HG03575 (cell line): ENCODE data around the gene REM1.
"Not testable (repeated sequence)": the region's sequence is repeated elsewhere in the genome, so short reads cannot be mapped to it uniquely, and the experiment has no call there.

Experiments
- ATAC-seq: cut with Tn5 transposase; IDR thresholded peaks from one replicate; pipeline ENCODE4 v1.9.1; 2021; ENCODE audit not compliant: unreplicated experiment, insufficient number of reproducible peaks, low FRiP score; ENCODE audit errors: extremely low read depth

REM1 gene

DNA sequence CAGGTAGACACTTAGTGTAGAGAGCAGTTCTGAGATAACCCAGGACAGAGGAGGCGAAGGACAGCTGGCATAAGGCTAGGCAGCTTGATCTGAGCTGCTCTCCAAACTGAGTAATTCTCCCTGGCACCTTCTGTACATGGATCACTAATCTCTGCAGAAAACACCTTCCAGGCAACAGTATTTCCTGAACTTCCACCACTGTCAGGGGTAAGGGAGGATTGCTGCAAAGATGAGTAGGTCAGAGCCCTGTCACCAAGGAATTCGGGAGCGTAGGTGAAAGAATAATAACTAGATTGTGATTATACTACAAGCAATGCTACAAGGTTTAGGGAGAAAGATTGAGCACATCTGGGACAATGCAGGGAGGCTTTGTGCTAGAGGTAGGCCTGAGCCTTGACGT lies 41.1 kb downstream of the REM1 start:
- no peak for ATAC-seq

DNA sequence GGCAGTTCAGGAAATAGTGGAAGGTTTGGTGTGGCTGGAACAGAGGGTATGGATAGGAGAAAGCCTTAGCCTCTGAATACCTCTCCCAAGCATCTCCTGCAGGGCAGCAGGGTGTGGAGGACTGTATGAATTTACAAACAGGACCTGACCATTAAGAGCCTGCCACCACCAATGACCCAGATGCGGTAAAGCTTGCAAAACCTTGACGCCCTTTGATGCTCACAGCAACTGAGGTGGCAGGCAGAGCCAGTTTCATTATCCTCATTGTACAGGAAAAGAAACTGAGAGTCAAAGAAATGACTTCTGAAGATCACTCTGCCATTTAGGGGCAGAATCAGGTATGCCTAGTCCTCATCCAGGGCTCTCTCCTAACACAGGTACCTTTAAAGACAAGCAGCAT lies 41.6 kb downstream of the REM1 start:
- no peak for ATAC-seq

DNA sequence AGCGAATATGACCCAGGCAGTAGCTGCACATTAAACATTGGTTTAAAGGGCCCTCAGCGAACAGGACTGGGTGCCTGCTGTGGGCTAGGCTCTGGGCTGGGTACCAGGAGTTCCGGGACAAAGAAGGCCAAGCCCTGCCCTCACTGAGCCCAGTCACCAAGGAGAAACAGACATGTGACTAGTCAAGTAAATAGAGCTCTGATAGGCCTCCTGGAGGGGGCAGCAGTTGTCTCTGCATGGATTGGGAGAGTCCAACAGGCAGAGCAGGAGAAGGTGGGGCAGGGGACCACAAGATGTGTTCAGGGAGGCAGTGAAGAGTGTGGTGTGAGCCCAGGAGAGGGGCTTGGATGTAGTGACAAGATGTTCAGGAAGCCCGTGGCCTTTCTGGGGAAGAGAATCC lies 42.3 kb downstream of the REM1 start:
- ATAC-seq = no peak

DNA sequence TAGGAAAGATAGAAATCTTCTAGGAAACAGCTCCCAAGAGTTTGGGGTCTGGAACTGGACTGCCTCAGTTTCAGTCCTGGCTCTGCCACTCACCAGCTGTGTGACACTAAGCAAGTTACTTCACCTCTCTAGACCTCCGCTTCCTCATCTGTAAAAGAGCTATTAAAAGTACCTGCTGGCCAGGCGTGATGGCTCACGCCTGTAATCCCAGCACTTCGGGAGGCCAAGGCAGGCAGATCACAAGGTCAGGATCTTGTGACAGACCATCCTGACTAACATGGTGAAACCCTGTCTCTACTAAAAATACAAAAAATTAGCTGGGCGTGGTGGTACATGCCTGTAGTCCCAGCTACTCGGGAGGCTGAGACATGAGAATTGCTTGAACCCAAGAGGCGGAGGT lies 46.2 kb downstream of the REM1 start:
- not testable (repeated sequence) for ATAC-seq

DNA sequence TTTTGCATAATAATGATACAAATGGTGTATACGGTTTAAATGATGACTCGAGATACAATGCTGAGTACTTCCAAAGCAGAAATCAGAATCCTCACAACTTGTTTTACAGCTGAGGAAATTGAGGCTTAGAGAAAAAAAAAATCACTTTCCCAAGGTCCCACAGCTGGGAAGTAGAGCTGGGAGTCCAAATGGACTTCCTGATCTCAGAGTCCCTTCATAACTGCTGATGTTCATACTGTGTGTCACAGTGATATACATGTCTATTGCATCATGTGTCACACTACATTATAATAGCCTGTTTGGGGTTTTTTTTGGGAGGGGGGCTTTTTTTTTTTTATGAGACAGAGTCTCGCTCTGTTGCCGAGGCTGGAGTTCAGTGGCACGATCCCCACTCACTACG lies 47.6 kb downstream of the REM1 start:
- no peak for ATAC-seq

DNA sequence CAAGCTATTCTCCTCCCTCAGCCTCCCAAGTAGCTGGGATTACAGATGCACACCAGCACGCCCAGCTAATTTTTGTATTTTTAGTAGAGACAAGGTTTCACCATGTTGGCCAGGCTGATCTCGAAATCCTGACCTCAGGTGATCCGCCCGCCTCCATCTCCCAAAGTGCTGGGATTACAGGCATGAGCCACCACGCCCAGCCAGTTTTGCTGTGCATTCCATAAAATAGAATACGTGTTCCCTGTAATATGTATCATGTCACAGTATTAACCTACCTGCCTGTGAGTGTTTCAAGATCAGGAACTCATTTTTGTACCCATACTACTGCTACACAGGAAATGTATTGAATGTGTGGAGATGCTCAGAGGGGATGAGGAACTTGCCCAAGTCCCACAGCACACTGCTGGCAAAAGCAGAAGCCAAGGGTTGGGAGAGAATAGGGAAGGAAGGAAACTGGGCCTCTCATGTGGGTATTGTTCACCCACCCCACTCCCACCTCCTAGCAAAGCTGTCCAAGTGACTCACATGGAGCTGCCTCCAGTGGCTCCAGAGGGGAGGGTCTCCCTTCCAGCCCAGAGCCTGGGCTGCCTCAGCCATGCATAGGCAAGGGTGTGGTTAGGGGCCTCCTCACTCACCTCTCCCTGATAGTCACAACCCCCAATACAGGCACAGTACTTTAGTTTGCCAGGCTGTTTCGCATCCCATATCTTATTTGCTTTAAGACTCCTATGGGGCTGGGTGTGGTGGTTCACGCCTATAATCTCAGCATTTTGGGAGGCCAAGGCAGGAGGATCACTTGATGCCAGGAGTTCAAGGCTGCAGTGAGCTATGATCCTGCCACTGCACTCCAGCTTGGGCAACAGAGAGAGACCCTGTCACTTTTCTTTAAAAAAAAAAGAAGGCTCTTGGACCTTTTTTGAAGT lies 48.5 kb downstream of the REM1 start:
- no peak for ATAC-seq

DNA sequence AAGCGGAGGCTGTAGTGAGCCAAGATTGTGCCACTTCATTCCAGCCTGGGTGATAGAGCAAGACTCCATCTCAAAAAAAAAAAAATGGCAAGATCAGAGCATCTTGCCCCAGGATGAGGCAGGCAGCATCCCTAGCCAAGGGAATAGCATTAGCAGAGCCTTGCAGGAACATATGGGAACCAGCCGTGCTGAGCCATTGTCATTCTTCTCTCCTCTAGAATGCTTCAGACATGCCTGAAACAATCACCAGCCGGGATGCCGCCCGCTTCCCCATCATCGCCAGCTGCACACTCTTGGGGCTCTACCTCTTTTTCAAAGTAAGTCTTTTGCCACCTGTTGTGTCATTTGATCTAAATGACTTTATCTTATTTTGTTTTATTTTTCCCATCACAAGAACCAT lies 52.2 kb downstream of the REM1 start:
- ATAC-seq = no peak
